Measurements from ENCODE around the gene CPEB4. TPM values are rescaled to one million over a fixed set of nuclear protein-coding genes. Genes with fewer than 3 reads are reported as not detected.
A peak's percentile ranks its signal among the peaks of the same experiment; 100 is the strongest.

The CPEB4 gene
- 10 to 100 TPM; 13.5 to 61.8 (median 31.7) TPM for polyA plus RNA-seq (ENCODE audit: insufficient read length in 12 of 12)
- long read RNA-seq, donor 1, partial matches to known transcripts, result 0 of 6 reads
- long read RNA-seq, donor 1, other reads (novel, unspliced or antisense), result 0 of 6 reads
- long read RNA-seq, donor 2, transcript CPEB4-208 (8 exons, 2,607 nt), result major isoform, 5 of 5 reads
- long read RNA-seq, donor 2, partial matches to known transcripts, result 0 of 5 reads
- long read RNA-seq, donor 2, other reads (novel, unspliced or antisense), result 0 of 5 reads
- long read RNA-seq, donor 3, partial matches to known transcripts, result 19 of 22 reads
- long read RNA-seq, donor 3, other reads (novel, unspliced or antisense), result 0 of 22 reads
- long read RNA-seq, donor 4, partial matches to known transcripts, result 9 of 12 reads
- long read RNA-seq, donor 4, other reads (novel, unspliced or antisense), result 0 of 12 reads
- long read RNA-seq, donor 5, partial matches to known transcripts, result 54 of 56 reads
- long read RNA-seq, donor 5, other reads (novel, unspliced or antisense), result 0 of 56 reads
- long read RNA-seq, donor 6, partial matches to known transcripts, result 0 of 2 reads
- long read RNA-seq, donor 6, other reads (novel, unspliced or antisense), result 0 of 2 reads
- long read RNA-seq, donor 7, partial matches to known transcripts, result 9 of 9 reads
- long read RNA-seq, donor 7, other reads (novel, unspliced or antisense), result 0 of 9 reads
- long read RNA-seq, donor 8, partial matches to known transcripts, result 81 of 86 reads
- long read RNA-seq, donor 8, other reads (novel, unspliced or antisense), result 0 of 86 reads
- long read RNA-seq, donor 9, result 0 reads
- long read RNA-seq, donor 10, partial matches to known transcripts, result 13 of 17 reads
- long read RNA-seq, donor 10, other reads (novel, unspliced or antisense), result 0 of 17 reads
- long read RNA-seq, donor 11, partial matches to known transcripts, result 9 of 11 reads
- long read RNA-seq, donor 11, other reads (novel, unspliced or antisense), result 0 of 11 reads

GRCh38 chr5:173887610-173888472 lies at the start of gene CPEB4:
Gene CPEB4, plus strand, starts transcription at chr5:173888349. Its CDS starts 1,385 bp downstream, at chr5:173889734.
- DNase-seq, result peak; percentile 100

DNA sequence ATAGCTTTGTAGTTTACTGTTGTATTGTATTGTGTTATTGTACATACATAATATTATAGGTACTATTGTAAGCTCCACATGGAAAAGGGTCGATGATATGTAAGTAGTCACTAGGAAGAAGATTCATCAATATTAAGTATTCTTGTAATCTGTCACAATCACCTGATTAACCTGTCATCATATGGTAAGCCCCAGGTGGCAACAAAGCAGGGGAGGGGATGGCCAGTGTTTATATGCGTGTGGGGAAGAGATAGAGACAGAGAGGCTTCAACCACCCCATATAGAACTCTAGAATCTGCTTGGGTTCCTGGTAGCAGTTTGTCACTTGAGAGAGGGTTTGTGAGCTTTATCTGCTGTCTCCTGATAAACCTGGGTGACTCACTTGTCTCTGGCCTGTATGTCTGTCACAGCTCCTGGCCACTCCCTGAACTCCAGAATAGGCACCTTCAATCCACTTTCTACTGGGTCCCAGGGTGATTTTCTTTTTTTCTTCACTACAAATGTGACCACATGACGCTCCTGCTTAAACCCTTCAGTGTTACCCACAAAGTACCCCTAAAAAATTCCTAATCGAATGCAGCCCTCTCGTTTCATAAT lies 48.9 kb upstream of the CPEB4 start:
- no peak for DNase-seq

DNA sequence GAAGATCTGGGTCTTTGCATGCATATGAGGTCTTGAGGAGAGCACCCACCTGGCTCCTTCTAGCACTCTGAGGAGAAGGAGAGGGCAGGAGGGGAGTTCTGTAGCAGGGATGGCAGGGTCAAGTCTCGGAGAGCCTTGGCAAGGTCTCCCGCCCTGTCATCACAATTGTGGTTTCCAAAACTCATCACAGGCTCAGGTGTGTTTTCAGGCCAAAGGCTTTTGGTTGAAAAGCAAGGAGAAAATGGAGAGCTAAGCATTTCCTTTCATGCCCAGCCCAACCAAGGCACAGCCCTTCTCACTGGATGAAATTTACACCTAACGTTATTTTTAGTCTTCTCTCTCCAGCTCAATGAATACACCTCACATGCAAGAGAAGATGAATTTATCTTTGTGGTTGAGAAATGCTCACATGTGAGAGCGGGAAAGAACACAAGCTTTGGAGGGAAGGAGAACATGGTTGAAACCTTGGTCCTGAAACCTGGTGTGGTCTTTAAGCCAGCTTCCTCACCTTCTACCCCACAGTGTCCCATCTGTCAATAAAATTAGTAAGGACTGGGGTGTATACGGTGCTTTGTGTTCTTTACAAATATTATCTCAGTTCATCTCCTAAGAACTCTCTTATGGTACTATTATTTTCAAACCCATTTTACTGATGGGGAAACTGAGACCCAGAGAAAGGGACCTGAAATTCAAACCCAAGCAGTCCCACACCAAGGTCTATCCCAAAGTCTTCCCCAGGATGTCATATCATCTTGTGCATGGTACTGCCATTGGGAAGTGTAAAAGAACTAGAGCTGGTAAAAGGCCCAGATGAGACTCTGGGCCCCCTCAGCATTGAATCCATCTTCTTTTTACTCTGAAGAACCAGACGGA lies 47.8 kb upstream of the CPEB4 start:
- DNase-seq, result no peak

GRCh38 chr5:173841710-173842109 lies 46.4 kb upstream of the CPEB4 start:
- no peak for DNase-seq

DNA sequence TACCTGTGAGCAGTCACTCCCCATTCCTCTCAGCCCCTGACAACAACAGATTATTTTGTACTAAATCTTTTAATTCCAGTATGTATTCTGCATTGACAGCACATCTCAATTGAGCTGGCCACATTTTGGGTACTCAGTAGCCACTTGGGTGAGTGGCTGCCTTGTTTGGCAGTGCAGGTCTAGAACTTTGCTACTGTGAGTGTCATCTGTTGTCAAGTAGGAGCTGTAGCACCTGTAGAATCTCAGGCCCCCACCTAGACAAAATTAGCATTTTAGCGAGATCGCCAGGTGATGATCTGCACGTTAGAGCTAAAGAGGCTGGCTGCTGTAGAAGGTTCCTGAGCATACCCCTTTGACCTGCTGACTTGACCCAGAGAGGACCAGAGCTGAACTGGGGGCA lies 44.4 kb upstream of the CPEB4 start:
- DNase-seq, result no peak

DNA sequence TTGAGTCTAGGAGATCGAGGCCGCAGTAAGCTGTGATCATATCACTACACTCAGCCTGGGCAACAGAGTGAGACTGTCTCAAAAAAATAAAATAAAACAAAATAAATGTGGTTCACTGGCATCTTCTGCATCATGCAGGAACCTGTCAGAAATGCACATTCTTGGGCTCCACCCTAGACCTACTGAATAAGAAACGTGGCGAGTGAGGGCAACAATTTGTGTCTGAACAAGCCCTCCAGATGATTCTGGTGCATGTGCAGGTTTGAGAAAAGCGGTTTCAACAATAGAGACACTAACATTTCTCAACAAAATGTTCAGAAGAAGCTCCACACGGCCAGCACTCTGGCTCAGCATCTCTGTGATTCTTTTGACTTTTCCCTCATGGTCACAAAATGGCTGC lies 42.8 kb upstream of the CPEB4 start:
- DNase-seq, result no peak

DNA sequence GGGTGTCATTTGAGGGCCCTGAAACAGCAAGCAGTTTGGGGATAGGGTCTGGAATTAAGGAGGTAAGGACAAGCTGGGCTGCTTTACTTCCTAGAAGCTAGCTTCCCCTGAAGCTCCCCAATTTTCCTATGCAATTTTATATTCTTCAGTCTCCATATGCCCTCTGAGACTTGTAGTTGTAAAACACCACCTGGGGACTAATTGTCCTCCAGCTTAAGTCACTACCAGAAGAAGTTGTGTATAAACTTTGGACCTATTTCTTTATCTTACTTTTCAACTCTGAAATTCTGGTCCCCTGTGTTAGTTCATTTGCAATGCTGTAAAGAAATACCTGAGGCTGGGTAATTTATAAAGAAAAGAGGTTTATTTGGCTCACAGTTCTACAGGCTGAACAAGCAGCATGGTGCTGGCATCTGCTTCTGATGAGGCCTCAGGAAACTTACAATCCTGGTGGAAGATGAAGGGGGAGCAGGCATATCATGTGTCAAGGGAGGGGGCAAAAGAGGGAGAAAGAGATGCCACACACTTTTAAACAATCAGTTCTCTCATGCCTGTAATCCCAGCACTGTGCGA lies 41.1 kb upstream of the CPEB4 start:
- DNase-seq, result no peak

GRCh38 chr5:173848986-173849596 lies 39.1 kb upstream of the CPEB4 start:
- no peak for DNase-seq

GRCh38 chr5:173849908-173850307 lies 38.2 kb upstream of the CPEB4 start:
- no peak for DNase-seq

DNA sequence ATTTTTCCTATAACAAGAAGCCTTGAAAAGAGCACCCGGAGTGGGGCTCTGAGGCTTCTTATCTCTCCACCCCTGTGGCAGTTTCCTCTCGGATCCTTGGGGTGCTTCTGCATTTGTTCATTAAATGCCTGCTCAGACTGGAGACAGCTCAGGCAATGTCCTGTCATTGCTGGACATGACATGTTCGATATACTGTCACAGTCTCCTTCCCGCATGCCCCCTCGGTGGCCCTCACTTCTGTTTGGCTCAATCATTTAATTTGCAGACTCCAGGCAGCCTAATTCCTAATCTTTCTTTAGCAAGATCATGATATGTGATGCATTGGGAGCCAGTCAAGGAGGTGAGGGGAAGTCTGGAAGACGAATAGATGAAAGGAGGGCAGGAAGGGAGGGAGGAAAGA lies 37.5 kb upstream of the CPEB4 start:
- no peak for DNase-seq

DNA sequence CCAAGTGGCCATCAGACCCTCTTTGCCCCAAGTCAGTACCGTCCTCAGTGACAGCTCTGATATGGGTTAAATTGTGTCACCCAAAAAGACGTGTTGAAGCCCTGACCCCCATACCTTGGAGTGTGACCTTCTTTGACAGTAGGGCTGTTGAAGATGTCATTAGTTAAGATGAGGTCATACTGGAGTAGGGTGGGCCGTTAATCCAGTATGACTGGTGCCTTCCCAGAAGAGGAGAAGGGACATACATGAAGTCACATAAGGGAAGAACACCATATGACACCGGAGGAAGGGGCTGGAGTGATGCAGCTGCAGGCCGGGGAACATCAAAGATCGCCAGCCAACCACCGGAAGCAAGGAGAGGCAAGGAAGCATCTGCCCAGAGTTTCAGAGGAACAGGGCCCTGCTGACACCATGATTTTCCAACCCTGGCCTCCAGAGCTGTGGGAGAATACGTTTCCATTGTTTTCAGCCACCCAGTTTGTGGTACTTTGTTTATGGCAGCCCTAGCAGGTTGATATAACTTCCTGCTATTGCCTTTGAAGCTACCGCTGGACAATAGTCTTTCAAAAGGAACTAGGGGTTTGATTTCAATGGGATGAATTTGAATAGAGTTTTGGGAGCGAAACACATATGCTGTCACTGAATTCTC lies 36.4 kb upstream of the CPEB4 start:
- DNase-seq, result no peak

- DNase-seq, result no peak
These were observed 35.3 kb upstream of the CPEB4 start for GRCh38 chr5:173852790-173853359.

- no peak for DNase-seq
These were observed 34.6 kb upstream of the CPEB4 start for GRCh38 chr5:173853370-173854131.

DNA sequence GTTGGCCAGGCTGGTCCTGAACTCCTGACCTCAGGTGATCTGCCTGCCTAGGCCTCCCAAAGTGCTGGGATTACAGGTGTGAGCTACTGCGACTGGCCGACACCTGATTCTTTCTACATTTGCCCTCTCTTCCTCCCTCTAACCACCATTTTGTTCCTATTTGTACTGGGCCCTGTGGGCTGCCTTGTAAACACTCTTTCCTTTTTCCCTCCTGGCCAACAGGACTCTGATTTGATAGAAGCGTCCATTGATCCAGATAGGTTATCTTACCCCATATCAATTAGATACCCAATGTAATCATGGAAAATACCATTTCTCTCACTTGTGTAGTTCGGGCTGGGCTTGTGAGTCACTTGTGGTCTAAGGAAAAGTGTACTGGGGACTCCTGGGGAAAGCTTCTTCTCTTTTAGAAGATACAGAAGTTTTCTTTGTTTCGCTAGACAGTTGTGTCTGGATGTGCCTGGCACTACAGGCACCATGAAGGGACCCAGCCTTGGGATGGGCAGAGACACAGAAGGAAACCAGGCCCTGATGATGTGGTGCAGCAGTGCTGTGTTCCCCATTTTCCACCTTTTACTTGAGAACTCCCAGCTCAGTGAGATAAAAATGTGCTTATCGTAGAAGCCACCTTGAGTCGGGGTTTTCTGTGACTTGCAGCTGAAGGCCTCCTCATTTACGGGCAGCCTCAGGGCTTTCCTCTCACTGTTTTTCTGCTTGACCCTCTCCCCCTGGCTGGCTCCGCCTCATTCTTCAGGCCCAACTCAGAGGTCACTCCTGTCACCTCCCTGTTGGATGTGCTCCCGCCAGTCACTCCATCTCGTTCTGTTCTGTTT lies 32.8 kb upstream of the CPEB4 start:
- DNase-seq, result no peak

DNA sequence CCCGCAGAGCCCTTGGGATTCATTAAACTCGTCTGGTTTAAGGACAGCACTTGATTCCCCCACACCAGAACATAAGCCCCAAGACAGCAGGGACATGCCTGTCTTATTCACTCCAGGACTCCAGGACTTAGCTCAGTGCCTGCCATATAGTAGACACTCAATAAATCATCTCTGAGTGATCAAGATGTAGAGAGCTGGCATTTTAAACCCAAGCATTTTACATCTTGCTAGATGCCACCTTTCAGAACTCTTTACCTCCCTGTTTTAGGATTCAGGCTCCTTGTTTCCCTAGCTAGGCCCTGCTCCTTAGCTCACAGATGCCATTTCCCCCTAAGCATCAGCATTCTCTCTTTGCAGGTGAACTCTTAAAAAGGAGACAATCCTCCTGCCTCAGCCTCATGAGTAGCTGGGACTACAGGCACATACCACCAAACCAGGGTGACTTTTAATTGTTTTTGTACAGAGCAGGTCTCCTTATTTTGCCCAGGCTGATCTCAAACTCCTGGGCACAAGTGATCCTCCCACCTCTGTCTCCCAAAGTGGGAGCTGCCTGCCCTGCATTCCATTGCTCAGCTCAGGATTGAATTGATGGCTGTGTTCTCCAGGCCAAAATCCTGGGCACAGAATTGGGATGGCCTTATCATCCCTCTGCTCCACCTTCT lies 32.0 kb upstream of the CPEB4 start:
- no peak for DNase-seq

DNA sequence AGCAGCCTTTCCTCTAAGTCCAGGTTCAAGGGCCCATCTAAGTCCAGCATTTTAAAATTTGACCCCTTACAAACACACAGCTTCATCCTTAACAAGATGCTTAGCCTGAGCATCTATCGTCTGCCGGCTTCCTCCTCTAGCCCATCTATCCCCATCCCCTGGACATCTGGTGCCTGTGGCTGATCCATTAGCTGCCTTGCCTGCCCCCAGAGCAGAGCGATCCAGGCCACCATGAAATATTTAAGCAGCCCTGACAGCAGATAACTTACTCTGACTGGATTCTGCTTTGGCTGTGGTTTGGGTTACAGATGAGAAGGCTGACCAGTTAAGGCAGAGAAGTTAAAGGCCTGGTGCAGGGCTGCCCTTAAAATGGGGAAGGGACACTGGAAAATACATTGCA lies 30.9 kb upstream of the CPEB4 start:
- no peak for DNase-seq
